Measurements from ENCODE around the gene UBAC2.

- TF ChIP-seq POLR2AphosphoS5 (IDR thresholded peaks at IDR 0.05; ENCODE audit: insufficient read depth, low read depth, low read length) = no peak
- no peak for TF ChIP-seq EZH2 (IDR thresholded peaks at IDR 0.05; ENCODE audit: borderline replicate concordance, low read depth, low read length, severe bottlenecking)
- TF ChIP-seq JUN (IDR thresholded peaks at IDR 0.05; ENCODE audit: borderline replicate concordance, insufficient read depth, insufficient read length, low read depth) = no peak
- TF ChIP-seq, protein P1, sequence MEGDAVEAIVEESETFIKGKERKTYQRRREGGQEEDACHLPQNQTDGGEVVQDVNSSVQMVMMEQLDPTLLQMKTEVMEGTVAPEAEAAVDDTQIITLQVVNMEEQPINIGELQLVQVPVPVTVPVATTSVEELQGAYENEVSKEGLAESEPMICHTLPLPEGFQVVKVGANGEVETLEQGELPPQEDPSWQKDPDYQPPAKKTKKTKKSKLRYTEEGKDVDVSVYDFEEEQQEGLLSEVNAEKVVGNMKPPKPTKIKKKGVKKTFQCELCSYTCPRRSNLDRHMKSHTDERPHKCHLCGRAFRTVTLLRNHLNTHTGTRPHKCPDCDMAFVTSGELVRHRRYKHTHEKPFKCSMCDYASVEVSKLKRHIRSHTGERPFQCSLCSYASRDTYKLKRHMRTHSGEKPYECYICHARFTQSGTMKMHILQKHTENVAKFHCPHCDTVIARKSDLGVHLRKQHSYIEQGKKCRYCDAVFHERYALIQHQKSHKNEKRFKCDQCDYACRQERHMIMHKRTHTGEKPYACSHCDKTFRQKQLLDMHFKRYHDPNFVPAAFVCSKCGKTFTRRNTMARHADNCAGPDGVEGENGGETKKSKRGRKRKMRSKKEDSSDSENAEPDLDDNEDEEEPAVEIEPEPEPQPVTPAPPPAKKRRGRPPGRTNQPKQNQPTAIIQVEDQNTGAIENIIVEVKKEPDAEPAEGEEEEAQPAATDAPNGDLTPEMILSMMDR (IDR thresholded peaks at IDR 0.05; ENCODE audit: extremely low read depth in 1 of 2, insufficient read depth in 1 of 2, low read depth in 1 of 2, low read length in 2 of 2) = no peak
- TF ChIP-seq POLR2A (IDR thresholded peaks at IDR 0.05; ENCODE audit: low read depth, low read length) = no peak
- no peak for TF ChIP-seq MYC (IDR thresholded peaks at IDR 0.05; ENCODE audit: low read depth, low read length)
- no peak for TF ChIP-seq GATA2 (IDR thresholded peaks at IDR 0.05; ENCODE audit: insufficient read depth, insufficient read length, low read depth, low read length)
- no peak for TF ChIP-seq MAX (IDR thresholded peaks at IDR 0.05; ENCODE audit: insufficient read depth, insufficient read length)
These were observed 140.0 kb downstream of the UBAC2 start for GRCh38 chr13:99340638-99341037.
